Upper lobe of left lung (tissue), 6 donors: ENCODE results near the gene GON4L. TPM values are rescaled to one million over a fixed set of nuclear protein-coding genes. Genes with fewer than 3 reads are reported as not detected.
A peak's percentile ranks its signal among the peaks of the same experiment; 100 is the strongest.
"Not testable (repeated sequence)": the region's sequence is repeated elsewhere in the genome, so short reads cannot be mapped to it uniquely, and the experiment has no call there.

Source experiments
- ATAC-seq, 2 donors: fragments of 200-7000 bp; cut with Tn5 transposase; one replicate each; pipeline ENCODE4 v1.9.1; 2022; ENCODE audit warnings: mild to moderate bottlenecking in 2 of 2, moderate library complexity in 2 of 2; ENCODE audit not compliant: low FRiP score in 2 of 2
- DNase-seq, 2 donors: peaks; one replicate each; pipeline ENCODE4 v3.0.0-alpha.2; 2019 to 2020
- H3K27ac ChIP-seq, 4 donors: fragments of 200-600 bp; sonication (generic); one replicate each; pipeline ENCODE4 v1.5.1; 2016 to 2019
- H3K27me3 ChIP-seq, 4 donors: fragments of 200-600 bp; sonication (generic); one replicate each; pipeline ENCODE4 v1.5.1; 2017 to 2019
- H3K36me3 ChIP-seq, 4 donors: fragments of 200-600 bp; sonication (generic); one replicate each; pipeline ENCODE4 v1.5.1; 2016 to 2019
- H3K4me1 ChIP-seq, 4 donors: fragments of 200-600 bp; sonication (generic); one replicate each; pipeline ENCODE4 v1.5.1; 2018 to 2019
- H3K4me3 ChIP-seq, 4 donors: fragments of 200-600 bp; sonication (generic); one replicate each; pipeline ENCODE4 v1.5.1; 2017 to 2019; ENCODE audit warnings: mild to moderate bottlenecking in 2 of 4, moderate library complexity in 1 of 4
- H3K9me3 ChIP-seq, 4 donors: fragments of 200-600 bp; sonication (generic); one replicate each; pipeline ENCODE4 v1.5.1; 2018 to 2019
- EP300 ChIP-seq, 4 donors: sonication (generic); formaldehyde crosslinking; IDR thresholded peaks; one replicate each; pipeline ENCODE4 v1.5.1; 2017; ENCODE audit warnings: antibody characterized with exemption in 4 of 4, control low read depth in 2 of 4
- POLR2A ChIP-seq, 4 donors: fragments of 450-650 bp; IDR thresholded peaks; one replicate each; pipeline ENCODE4 v1.5.1; 2016 to 2017; ENCODE audit warnings: antibody characterized with exemption in 4 of 4, mild to moderate bottlenecking in 2 of 4
- POLR2AphosphoS5 ChIP-seq, 2 donors: sonication (generic); formaldehyde crosslinking; IDR thresholded peaks; one replicate each; pipeline ENCODE4 v1.5.1; 2017; ENCODE audit warnings: antibody characterized with exemption in 2 of 2
- WGBS, 2 donors: methylation state at CpG; one replicate each; pipeline ENCODE4 v1.1.5; 2017 to 2018; 5-methylcytosine and 5-hydroxymethylcytosine counted together
- small RNA-seq, 4 donors: library from RNA; depleted of rRNA; stranded (forward); fragments of <200 nt; gene quantifications; one replicate each; pipeline ENCODE3, GENCODE V24; 2016
- total RNA-seq, 6 donors: library from RNA; depleted of rRNA in 4 of 6; stranded (reverse); fragments of >200 nt in 4 of 6; gene quantifications; one replicate each; pipeline versions ENCODE4 v1.1.0 to v1.2.1, GENCODE V29; 2016 to 2021
- TF ChIP-seq, protein P1 (sequence below), 6 experiments: fragments of 450-650 bp in 4 of 6; fragments of 200-600 bp in 2 of 6; sonication (generic) in 2 of 6; IDR thresholded peaks; one replicate each; pipeline ENCODE4 v1.5.1; 2016 to 2019; ENCODE audit warnings: antibody characterized with exemption in 6 of 6
- donor health status: DM: no; HTN: no; CAD: no; lungs with moderate emphysema.
- donor health status: DM: no; HTN: yes; CAD: no; lungs with severe emphysema.

GON4L gene
- total RNA-seq, 6 donors from 2014 or later, result 28.9 to 160 (median 46.3) TPM

DNA sequence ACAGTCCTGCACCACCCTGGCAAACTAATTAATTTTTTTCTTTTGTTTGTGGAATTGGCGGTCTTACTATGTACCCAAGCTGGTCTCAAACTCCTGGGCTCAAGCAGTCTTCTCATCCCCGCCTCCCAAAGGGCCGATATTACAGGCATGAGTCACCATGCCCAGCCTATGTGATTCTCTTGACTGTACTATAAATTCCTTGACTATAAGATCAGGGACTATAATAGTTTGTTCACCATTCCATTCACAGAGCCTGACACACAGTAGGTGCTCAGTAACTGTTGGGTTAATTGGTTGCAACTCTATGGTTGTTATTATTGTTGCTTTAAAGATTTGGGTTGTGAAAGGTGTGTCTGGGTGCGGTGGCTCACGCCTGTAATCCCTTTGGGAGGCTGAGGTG, 150.9 kb downstream of the GON4L start:
- Histone ChIP-seq H3K36me3 (peaks cover 0 to 4% (median 1%) of the 10 kb centered on the region in 4 donors), H3K27me3 (no peaks in the 10 kb centered on the region), H3K27ac (no peak overlapping the region), H3K4me1 (peaks cover 0 to 3% (median 1%) of the 10 kb centered on the region in 4 donors), H3K9me3 (no peaks in the 10 kb centered on the region), H3K4me3 (no peak overlapping the region)
- ATAC-seq (no peak), DNase-seq (no peak)
- WGBS, 2 donors, result 90 to 93% methylated on average over 5 of the region's 5 CpGs
- TF ChIP-seq, protein P1, sequence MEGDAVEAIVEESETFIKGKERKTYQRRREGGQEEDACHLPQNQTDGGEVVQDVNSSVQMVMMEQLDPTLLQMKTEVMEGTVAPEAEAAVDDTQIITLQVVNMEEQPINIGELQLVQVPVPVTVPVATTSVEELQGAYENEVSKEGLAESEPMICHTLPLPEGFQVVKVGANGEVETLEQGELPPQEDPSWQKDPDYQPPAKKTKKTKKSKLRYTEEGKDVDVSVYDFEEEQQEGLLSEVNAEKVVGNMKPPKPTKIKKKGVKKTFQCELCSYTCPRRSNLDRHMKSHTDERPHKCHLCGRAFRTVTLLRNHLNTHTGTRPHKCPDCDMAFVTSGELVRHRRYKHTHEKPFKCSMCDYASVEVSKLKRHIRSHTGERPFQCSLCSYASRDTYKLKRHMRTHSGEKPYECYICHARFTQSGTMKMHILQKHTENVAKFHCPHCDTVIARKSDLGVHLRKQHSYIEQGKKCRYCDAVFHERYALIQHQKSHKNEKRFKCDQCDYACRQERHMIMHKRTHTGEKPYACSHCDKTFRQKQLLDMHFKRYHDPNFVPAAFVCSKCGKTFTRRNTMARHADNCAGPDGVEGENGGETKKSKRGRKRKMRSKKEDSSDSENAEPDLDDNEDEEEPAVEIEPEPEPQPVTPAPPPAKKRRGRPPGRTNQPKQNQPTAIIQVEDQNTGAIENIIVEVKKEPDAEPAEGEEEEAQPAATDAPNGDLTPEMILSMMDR (IDR thresholded peaks at IDR 0.05), result no peak
- TF ChIP-seq POLR2AphosphoS5 (IDR thresholded peaks at IDR 0.05) (no peak), EP300 (IDR thresholded peaks at IDR 0.05) (no peak), POLR2A (IDR thresholded peaks at IDR 0.05) (no peak)

DNA sequence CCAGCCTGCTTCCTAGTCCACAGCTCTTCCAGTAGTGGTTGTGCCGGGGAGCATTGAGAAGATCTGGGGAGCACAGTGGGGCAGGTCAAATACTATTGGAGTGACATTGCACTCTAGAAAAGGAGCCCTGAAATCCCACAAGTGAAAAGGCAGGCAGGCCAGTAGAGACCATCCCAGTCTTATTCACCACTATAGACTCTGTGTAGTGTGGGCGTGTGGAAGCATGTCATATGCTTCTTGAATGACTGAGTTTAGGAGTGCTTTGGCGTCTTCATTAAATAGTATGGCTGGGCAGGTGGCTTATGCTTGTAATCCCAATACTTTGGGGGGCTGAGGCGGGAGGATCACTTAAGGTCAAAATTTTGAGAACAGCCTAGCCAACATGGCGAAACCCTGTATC, 152.6 kb downstream of the GON4L start:
- not testable (repeated sequence) for H3K36me3 ChIP-seq, H3K27me3 ChIP-seq, H3K4me1 ChIP-seq, H3K9me3 ChIP-seq, DNase-seq, H3K27ac ChIP-seq, H3K4me3 ChIP-seq, ATAC-seq
- WGBS, 2 donors, result 93 to 94% methylated on average over 5 of the region's 5 CpGs

DNA sequence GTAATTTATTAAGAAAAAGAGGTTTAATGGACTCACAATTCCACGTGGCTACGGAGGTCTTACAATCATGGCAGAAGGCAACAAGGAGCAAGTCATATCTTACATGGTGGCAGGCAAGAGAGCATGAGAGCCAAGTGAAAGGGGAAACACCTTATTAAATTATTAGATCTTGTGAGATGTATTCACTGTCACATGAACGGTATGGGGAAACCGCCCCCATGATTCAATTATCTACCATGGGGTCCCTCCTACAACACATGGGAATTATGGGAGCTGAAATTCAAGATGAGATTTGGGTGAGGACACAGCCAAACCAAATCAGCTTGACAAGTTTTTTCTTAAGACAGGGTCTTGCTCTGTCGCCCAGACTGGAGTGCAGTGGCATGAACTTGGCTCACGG, 153.8 kb downstream of the GON4L start:
- ATAC-seq (no peak), DNase-seq (no peak)
- no peaks in the 10 kb centered on the region for H3K36me3 ChIP-seq
- no peaks in the 10 kb centered on the region for H3K27me3 ChIP-seq
- no peaks in the 10 kb centered on the region for H3K9me3 ChIP-seq
- 90 to 93% methylated on average over 6 of the region's 6 CpGs for WGBS, 2 donors
- TF ChIP-seq POLR2A (IDR thresholded peaks at IDR 0.05) (no peak), EP300 (IDR thresholded peaks at IDR 0.05) (no peak), POLR2AphosphoS5 (IDR thresholded peaks at IDR 0.05) (no peak)
- TF ChIP-seq, protein P1 (IDR thresholded peaks at IDR 0.05), result no peak
- peaks cover 0 to 3% (median 1%) of the 10 kb centered on the region in 4 donors for H3K4me1 ChIP-seq
- no peak overlapping the region for H3K27ac ChIP-seq
- H3K4me3 ChIP-seq, result no peak overlapping the region

GRCh38 chr1:155701675-155702074, 155.3 kb downstream of the GON4L start:
- not testable (repeated sequence) for H3K36me3 ChIP-seq, H3K4me3 ChIP-seq, H3K4me1 ChIP-seq, H3K27ac ChIP-seq, H3K27me3 ChIP-seq, DNase-seq, H3K9me3 ChIP-seq
- 13 to 28% methylated on average over 2 of the region's 2 CpGs for WGBS, 2 donors
- ATAC-seq, result peak in 1 of 2 donors; percentile 67

Small RNA genes within 50 kb of the gene (small RNA-seq; reads per million reads assigned to genes)
- gene RF00015, result 0 reads per million in 4 donors

Other genes starting within 250 kb of the GON4L start
- 10 to 100 TPM; 17.4 to 82.8 (median 27.2) TPM for gene MSTO1, start 247.0 kb downstream of the GON4L start, total RNA-seq
- 100 to 1,000 TPM in 3 of 6 donors, 10 to 100 TPM in 3; 49.3 to 225 (median 89.9) TPM for gene YY1AP1, start 168.4 kb downstream of the GON4L start, total RNA-seq
- 100 to 1,000 TPM in 3 of 6 donors, 10 to 100 TPM in 3; 60.8 to 233 (median 100) TPM for gene DAP3, start 168.1 kb downstream of the GON4L start, total RNA-seq
- gene SYT11, start 2.4 kb upstream of the GON4L start, total RNA-seq, result 10 to 100 TPM in 1 of 6 donors, 1 to 10 TPM in 5; 3.1 to 12.1 (median 7.8) TPM
- 10 to 100 TPM; 26.3 to 67.1 (median 45.1) TPM for gene RIT1, start 54.1 kb upstream of the GON4L start, total RNA-seq
- 100 to 1,000 TPM in 1 of 6 donors, 10 to 100 TPM in 5; 30.4 to 105 (median 37.6) TPM for gene KHDC4, start 77.2 kb upstream of the GON4L start, total RNA-seq
- not detected for gene RXFP4, start 84.4 kb upstream of the GON4L start, total RNA-seq
- 100 to 1,000 TPM; 198 to 969 (median 229) TPM for gene ARHGEF2, start 121.3 kb upstream of the GON4L start, total RNA-seq
- 100 to 1,000 TPM in 5 of 6 donors, 10 to 100 TPM in 1; 66.0 to 395 (median 228) TPM for gene SSR2, start 163.7 kb upstream of the GON4L start, total RNA-seq
- 10 to 100 TPM; 22.2 to 39.8 (median 24.5) TPM for gene UBQLN4, start 196.6 kb upstream of the GON4L start, total RNA-seq
- gene LAMTOR2, start 197.6 kb upstream of the GON4L start, total RNA-seq, result 10 to 100 TPM; 35.6 to 84.5 (median 68.8) TPM
- 100 to 1,000 TPM in 1 of 6 donors, 10 to 100 TPM in 5; 58.7 to 123 (median 88.9) TPM for gene RAB25, start 203.9 kb upstream of the GON4L start, total RNA-seq
- 1 to 10 TPM in 2 of 6 donors, under 1 TPM in 3, not detected in 1; 0.26 to 2.0 (median 1.00) TPM for gene MEX3A, start 225.3 kb upstream of the GON4L start, total RNA-seq